ENCODE measurements around the gene MAT1A.
"Not testable (repeated sequence)": the region's sequence is repeated elsewhere in the genome, so short reads cannot be mapped to it uniquely, and the experiment has no call there.

Gene MAT1A

DNA sequence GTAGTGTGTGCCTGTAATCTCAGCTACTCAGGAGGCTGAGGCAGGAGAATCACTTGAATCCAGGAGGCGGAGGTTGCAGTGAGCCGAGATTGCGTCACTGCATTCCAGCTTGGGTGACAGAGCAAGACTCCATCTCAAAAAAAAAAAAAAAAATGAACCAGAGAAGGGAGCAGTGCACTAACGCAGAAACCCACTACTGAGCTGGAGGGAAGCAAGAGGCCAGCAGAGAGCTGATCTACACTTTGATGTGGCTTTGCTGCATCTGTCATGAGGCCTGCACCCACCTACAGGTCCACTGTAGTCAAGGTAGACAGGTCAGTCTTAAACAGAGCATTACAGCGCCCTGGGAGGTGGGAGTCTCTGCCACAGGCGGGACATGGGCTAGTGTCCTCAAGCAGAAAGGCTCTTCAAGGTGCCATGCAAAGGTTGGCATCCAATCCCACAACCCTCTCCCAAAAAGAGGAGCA lies 30.0 kb downstream of the MAT1A start:
- Histone ChIP-seq H3K27me3 (ENCODE audit: control insufficient read depth, insufficient read depth, low read length) (no peaks in the 10 kb centered on the region), H3K9me3 (ENCODE audit: control insufficient read depth, insufficient read depth, low read length) (no peaks in the 10 kb centered on the region), H3K36me3 (ENCODE audit: control insufficient read depth, insufficient read depth, low read length) (no peaks in the 10 kb centered on the region), H3K4me3 (ENCODE audit: low read depth, low read length) (no peak overlapping the region), H3K4me1 (ENCODE audit: control insufficient read depth, insufficient read depth, low read length) (no peaks in the 10 kb centered on the region), H3K9ac (ENCODE audit: low read depth, low read length) (no peak overlapping the region)

DNA sequence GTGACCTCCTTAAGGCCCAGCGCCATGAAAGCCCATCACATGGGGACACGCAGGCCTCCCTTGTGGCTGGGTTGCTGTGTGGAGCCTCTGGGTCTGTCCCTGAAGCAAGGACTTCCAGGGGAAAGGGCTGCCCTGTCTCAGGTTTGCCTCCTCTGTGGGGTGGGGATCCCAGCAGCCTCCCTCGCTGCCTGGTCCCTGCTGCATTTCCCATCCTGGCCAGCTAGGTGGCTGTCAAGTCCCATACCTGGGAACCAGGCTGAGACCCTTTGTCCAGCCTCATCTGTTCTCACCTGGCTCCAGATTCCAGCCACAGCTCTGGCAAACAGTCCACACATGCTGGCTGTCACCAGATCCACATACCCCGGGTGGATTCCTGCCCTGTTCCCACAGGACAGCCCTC lies 32.7 kb downstream of the MAT1A start:
- H3K27me3 ChIP-seq (ENCODE audit: control insufficient read depth, insufficient read depth, low read length); H3K9me3 ChIP-seq (ENCODE audit: control insufficient read depth, insufficient read depth, low read length); H3K4me1 ChIP-seq (ENCODE audit: control insufficient read depth, insufficient read depth, low read length); H3K4me3 ChIP-seq (ENCODE audit: low read depth, low read length); H3K9ac ChIP-seq (ENCODE audit: low read depth, low read length); H3K36me3 ChIP-seq (ENCODE audit: control insufficient read depth, insufficient read depth, low read length): not testable (repeated sequence)

GRCh38 chr10:80254726-80255125 lies 34.7 kb downstream of the MAT1A start:
- H3K4me3 ChIP-seq (ENCODE audit: low read depth, low read length); H3K9ac ChIP-seq (ENCODE audit: low read depth, low read length); H3K4me1 ChIP-seq (ENCODE audit: control insufficient read depth, insufficient read depth, low read length); H3K9me3 ChIP-seq (ENCODE audit: control insufficient read depth, insufficient read depth, low read length); H3K27me3 ChIP-seq (ENCODE audit: control insufficient read depth, insufficient read depth, low read length); H3K36me3 ChIP-seq (ENCODE audit: control insufficient read depth, insufficient read depth, low read length): not testable (repeated sequence)

GRCh38 chr10:80253963-80254271 lies 35.5 kb downstream of the MAT1A start:
- not testable (repeated sequence) for H3K4me1 ChIP-seq (ENCODE audit: control insufficient read depth, insufficient read depth, low read length); H3K9me3 ChIP-seq (ENCODE audit: control insufficient read depth, insufficient read depth, low read length); H3K4me3 ChIP-seq (ENCODE audit: low read depth, low read length); H3K36me3 ChIP-seq (ENCODE audit: control insufficient read depth, insufficient read depth, low read length); H3K27me3 ChIP-seq (ENCODE audit: control insufficient read depth, insufficient read depth, low read length); H3K9ac ChIP-seq (ENCODE audit: low read depth, low read length)

DNA sequence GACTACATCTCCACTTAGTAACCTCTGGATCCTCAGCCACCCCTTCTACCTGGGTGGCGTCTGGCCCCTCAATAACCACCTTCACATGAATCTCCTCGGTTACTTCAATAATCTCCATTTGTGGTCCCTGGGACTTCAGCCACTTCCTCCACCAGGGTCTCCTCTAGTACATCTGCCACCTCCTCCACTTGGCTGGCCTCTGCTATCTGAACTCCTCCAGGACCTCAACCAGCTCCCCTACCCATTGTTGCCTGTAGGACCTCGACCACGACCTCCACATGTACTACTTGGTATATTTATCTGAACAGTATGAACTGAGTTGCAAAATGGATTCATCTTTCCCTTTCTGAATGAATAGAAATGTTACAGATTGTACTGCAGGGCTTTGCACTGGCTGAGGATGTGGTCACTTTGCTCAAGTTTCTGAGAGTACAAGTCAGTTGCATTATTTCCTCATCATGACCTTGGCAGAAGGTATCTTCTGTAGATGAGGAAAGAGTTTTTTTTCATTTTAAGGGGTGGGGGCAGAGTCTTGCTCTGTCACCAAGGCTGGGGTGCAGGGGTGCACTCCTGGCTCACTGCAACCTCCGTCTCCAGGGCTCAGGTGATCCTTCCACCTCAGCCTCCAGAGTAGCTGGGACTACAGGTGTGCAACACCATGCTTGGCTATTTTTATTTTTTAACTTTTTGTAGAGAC lies 36.0 kb downstream of the MAT1A start:
- no peaks in the 10 kb centered on the region for H3K9me3 ChIP-seq (ENCODE audit: control insufficient read depth, insufficient read depth, low read length)
- H3K4me3 ChIP-seq (ENCODE audit: low read depth, low read length): no peak overlapping the region
- H3K9ac ChIP-seq (ENCODE audit: low read depth, low read length): no peak overlapping the region
- H3K4me1 ChIP-seq (ENCODE audit: control insufficient read depth, insufficient read depth, low read length): no peaks in the 10 kb centered on the region
- no peaks in the 10 kb centered on the region for H3K36me3 ChIP-seq (ENCODE audit: control insufficient read depth, insufficient read depth, low read length)
- no peaks in the 10 kb centered on the region for H3K27me3 ChIP-seq (ENCODE audit: control insufficient read depth, insufficient read depth, low read length)

DNA sequence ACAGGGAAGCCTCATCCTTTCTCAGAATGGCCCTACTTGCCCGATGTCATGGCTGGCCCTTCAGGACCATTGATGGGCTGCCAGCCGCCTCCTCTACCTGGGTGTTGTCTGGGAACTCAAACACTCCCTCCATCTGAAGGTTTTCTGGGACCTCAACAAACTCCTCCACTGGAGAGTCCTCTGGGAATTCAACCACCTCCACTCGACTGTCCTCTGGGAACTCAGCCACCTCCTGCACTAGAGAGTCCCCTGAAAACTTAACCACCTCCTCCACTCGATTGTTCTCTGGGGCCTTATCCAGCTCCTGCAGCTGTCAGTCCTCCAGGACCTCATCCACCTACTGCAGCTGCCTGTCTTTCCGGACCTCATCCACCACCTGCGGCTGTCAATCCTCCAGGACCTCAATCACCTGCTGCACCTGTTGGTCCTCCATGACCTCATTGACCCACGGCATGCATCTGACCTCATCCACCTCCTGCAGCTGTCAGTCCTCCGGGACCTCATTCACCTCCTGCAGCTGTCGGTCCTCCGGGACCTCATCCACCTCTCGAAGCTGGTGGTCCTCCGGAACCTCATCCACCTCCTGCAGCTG lies 37.1 kb downstream of the MAT1A start:
- Histone ChIP-seq H3K27me3 (ENCODE audit: control insufficient read depth, insufficient read depth, low read length) (no peaks in the 10 kb centered on the region), H3K4me3 (ENCODE audit: low read depth, low read length) (no peak overlapping the region), H3K4me1 (ENCODE audit: control insufficient read depth, insufficient read depth, low read length) (no peaks in the 10 kb centered on the region), H3K36me3 (ENCODE audit: control insufficient read depth, insufficient read depth, low read length) (no peaks in the 10 kb centered on the region), H3K9ac (ENCODE audit: low read depth, low read length) (no peak overlapping the region), H3K9me3 (ENCODE audit: control insufficient read depth, insufficient read depth, low read length) (no peaks in the 10 kb centered on the region)

DNA sequence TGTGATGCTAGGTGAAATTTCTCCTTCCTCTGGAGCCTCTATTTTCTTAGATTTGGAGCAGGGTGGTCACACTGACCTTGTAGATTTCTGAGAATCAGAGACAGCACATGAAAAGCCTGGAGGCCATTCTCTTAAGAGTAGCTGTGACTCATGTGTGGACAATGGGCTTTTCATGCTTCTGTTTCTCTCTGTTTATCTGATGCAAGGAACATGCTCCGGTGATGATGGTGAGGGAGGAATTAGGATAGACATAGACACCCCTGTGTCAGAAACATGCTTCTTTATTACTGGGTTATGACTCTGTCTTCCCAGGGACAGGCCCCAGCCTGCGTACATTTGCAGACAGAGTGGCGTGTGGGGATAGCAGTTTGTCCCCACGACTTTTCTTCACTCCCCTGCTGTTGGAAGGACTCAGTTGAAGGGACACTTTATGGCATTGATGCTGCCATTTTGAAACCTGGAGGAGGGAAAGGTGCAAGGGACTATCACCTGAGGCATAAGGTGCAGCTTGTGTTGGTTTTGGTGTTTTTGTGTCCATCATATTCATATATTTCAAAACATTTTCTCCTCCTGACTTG lies 37.7 kb downstream of the MAT1A start:
- H3K9ac ChIP-seq (ENCODE audit: low read depth, low read length); H3K4me3 ChIP-seq (ENCODE audit: low read depth, low read length); H3K27me3 ChIP-seq (ENCODE audit: control insufficient read depth, insufficient read depth, low read length); H3K4me1 ChIP-seq (ENCODE audit: control insufficient read depth, insufficient read depth, low read length); H3K36me3 ChIP-seq (ENCODE audit: control insufficient read depth, insufficient read depth, low read length); H3K9me3 ChIP-seq (ENCODE audit: control insufficient read depth, insufficient read depth, low read length): not testable (repeated sequence)

DNA sequence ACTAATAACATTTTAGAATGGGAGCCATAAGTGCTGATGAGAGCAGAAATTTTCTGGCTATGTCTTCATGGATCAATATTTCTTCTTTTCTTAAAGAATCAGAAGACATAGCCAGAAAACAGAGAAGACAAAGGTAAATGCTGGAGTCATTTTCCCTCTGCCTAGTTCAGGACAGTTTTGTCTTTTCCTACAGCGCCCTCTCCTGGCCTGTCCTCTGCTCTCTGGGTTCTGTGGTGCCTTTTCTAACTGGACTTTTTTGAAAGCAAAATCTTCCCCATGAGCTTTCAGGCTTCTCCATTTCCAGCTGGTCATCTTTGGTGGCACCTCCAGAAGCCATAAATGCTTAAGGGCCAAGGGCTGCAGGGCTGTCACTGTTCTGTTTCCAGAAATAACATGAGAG lies 39.1 kb downstream of the MAT1A start:
- not testable (repeated sequence) for H3K4me1 ChIP-seq (ENCODE audit: control insufficient read depth, insufficient read depth, low read length); H3K36me3 ChIP-seq (ENCODE audit: control insufficient read depth, insufficient read depth, low read length); H3K4me3 ChIP-seq (ENCODE audit: low read depth, low read length); H3K27me3 ChIP-seq (ENCODE audit: control insufficient read depth, insufficient read depth, low read length); H3K9ac ChIP-seq (ENCODE audit: low read depth, low read length); H3K9me3 ChIP-seq (ENCODE audit: control insufficient read depth, insufficient read depth, low read length)

- not testable (repeated sequence) for H3K9me3 ChIP-seq (ENCODE audit: control insufficient read depth, insufficient read depth, low read length); H3K36me3 ChIP-seq (ENCODE audit: control insufficient read depth, insufficient read depth, low read length); H3K9ac ChIP-seq (ENCODE audit: low read depth, low read length); H3K27me3 ChIP-seq (ENCODE audit: control insufficient read depth, insufficient read depth, low read length); H3K4me1 ChIP-seq (ENCODE audit: control insufficient read depth, insufficient read depth, low read length); H3K4me3 ChIP-seq (ENCODE audit: low read depth, low read length)
Measured at GRCh38 chr10:80249906-80250305, 39.6 kb downstream of the MAT1A start.

- not testable (repeated sequence) for H3K9me3 ChIP-seq (ENCODE audit: control insufficient read depth, insufficient read depth, low read length); H3K4me3 ChIP-seq (ENCODE audit: low read depth, low read length); H3K4me1 ChIP-seq (ENCODE audit: control insufficient read depth, insufficient read depth, low read length); H3K36me3 ChIP-seq (ENCODE audit: control insufficient read depth, insufficient read depth, low read length); H3K9ac ChIP-seq (ENCODE audit: low read depth, low read length); H3K27me3 ChIP-seq (ENCODE audit: control insufficient read depth, insufficient read depth, low read length)
Measured at GRCh38 chr10:80247611-80248010, 41.8 kb downstream of the MAT1A start.

- H3K4me1 ChIP-seq (ENCODE audit: control insufficient read depth, insufficient read depth, low read length); H3K36me3 ChIP-seq (ENCODE audit: control insufficient read depth, insufficient read depth, low read length); H3K9me3 ChIP-seq (ENCODE audit: control insufficient read depth, insufficient read depth, low read length); H3K9ac ChIP-seq (ENCODE audit: low read depth, low read length); H3K4me3 ChIP-seq (ENCODE audit: low read depth, low read length); H3K27me3 ChIP-seq (ENCODE audit: control insufficient read depth, insufficient read depth, low read length): not testable (repeated sequence)
Measured at GRCh38 chr10:80244371-80244770, 45.1 kb downstream of the MAT1A start.

DNA sequence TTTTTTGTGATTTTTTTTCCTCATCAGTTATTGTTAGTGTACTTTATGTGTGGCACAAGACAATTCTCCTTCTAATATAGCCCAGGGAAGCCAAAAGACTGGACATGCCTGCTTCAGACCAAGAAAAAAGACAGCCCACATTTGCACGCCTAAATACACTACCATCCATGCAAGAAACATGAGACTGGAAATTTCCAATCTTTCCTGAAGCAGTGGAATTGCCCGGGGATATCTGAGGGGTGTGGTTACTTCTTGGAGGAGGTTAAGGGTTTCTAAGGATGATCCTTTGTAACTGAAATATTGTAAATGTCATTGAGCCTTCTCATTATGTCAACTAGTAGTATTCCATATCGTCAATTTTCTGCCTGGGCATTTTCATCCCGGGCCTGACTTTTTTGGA lies 47.1 kb downstream of the MAT1A start:
- H3K36me3 ChIP-seq (ENCODE audit: control insufficient read depth, insufficient read depth, low read length); H3K27me3 ChIP-seq (ENCODE audit: control insufficient read depth, insufficient read depth, low read length); H3K9me3 ChIP-seq (ENCODE audit: control insufficient read depth, insufficient read depth, low read length); H3K9ac ChIP-seq (ENCODE audit: low read depth, low read length); H3K4me1 ChIP-seq (ENCODE audit: control insufficient read depth, insufficient read depth, low read length); H3K4me3 ChIP-seq (ENCODE audit: low read depth, low read length): not testable (repeated sequence)
